H9 (cell line): ENCODE data around the gene OR51M1. TPM values are rescaled to one million over a fixed set of nuclear protein-coding genes. Genes with fewer than 3 reads are reported as not detected.
A peak's percentile ranks its signal among the peaks of the same experiment; 100 is the strongest.

Experiments used
- DNase-seq: peaks from one replicate; pipeline ENCODE4 v3.0.0-alpha.2; 2017
- H2AFZ ChIP-seq: one replicate; pipeline ENCODE4 v1.6.1; 2013; ENCODE audit warnings: mild to moderate bottlenecking, low read length, control low read depth, moderate library complexity
- H2AK5ac ChIP-seq: 2 replicates; pipeline ENCODE4 v1.6.1; 2013; ENCODE audit warnings: low read length, control low read depth, mixed read lengths; ENCODE audit not compliant: insufficient read length
- H2BK120ac ChIP-seq: one replicate; pipeline ENCODE4 v1.6.1; 2013; ENCODE audit warnings: low read depth, mild to moderate bottlenecking, low read length, control low read depth, inconsistent platforms; ENCODE audit not compliant: poor library complexity, severe bottlenecking
- H2BK12ac ChIP-seq: 2 replicates; pipeline ENCODE4 v1.6.1; 2013; ENCODE audit warnings: low read length, control low read depth, mixed read lengths, low read depth; ENCODE audit not compliant: insufficient read length
- H2BK15ac ChIP-seq: 2 replicates; pipeline ENCODE4 v1.6.1; 2013; ENCODE audit warnings: low read depth, low read length, control low read depth
- H2BK20ac ChIP-seq: one replicate; pipeline ENCODE4 v1.6.1; 2013; ENCODE audit warnings: low read depth, mild to moderate bottlenecking, low read length, control low read depth, inconsistent platforms; ENCODE audit not compliant: poor library complexity, severe bottlenecking
- H2BK5ac ChIP-seq: 2 replicates; pipeline ENCODE4 v1.6.1; 2013; ENCODE audit warnings: low read length, control low read depth, mixed read lengths; ENCODE audit not compliant: insufficient read length
- H3K14ac ChIP-seq: 2 replicates; pipeline ENCODE4 v1.6.1; 2013; ENCODE audit warnings: low read length, control low read depth; ENCODE audit not compliant: insufficient read depth
- H3K18ac ChIP-seq: 2 replicates; pipeline ENCODE4 v1.6.1; 2013; ENCODE audit warnings: low read depth, mild to moderate bottlenecking, mixed read lengths, low read length, control low read depth; ENCODE audit not compliant: insufficient read length
- H3K23ac ChIP-seq: 2 replicates; pipeline ENCODE4 v1.6.1; 2013; ENCODE audit warnings: low read length, control low read depth, mixed read lengths, low read depth; ENCODE audit not compliant: insufficient read length
- H3K23me2 ChIP-seq: 2 replicates; pipeline ENCODE4 v1.6.1; 2013; ENCODE audit warnings: low read depth, mild to moderate bottlenecking, mixed read lengths, low read length, control low read depth; ENCODE audit not compliant: insufficient read length, poor library complexity, severe bottlenecking
- H3K27ac ChIP-seq: 2 replicates; pipeline ENCODE4 v1.5.1; 2013; ENCODE audit warnings: low read length, control low read depth, mixed read lengths, low read depth; ENCODE audit not compliant: insufficient read length
- H3K27me3 ChIP-seq: 2 replicates; pipeline ENCODE4 v1.6.1; 2013; ENCODE audit warnings: low read length, control low read depth, inconsistent platforms; ENCODE audit not compliant: insufficient read depth
- H3K4ac ChIP-seq: 2 replicates; pipeline ENCODE4 v1.6.1; 2013; ENCODE audit warnings: low read depth, mild to moderate bottlenecking, control low read depth, inconsistent platforms, low read length, moderate library complexity
- H3K4me1 ChIP-seq: 2 replicates; pipeline ENCODE4 v1.6.1; 2013; ENCODE audit warnings: low read length, control low read depth, inconsistent platforms; ENCODE audit not compliant: insufficient read depth
- H3K4me2 ChIP-seq: 2 replicates; pipeline ENCODE4 v1.6.1; 2013; ENCODE audit warnings: low read length, control low read depth, mixed read lengths; ENCODE audit not compliant: insufficient read length, insufficient read depth
- H3K56ac ChIP-seq: 2 replicates; pipeline ENCODE4 v1.6.1; 2013; ENCODE audit warnings: low read depth, mild to moderate bottlenecking, mixed read lengths, low read length, control low read depth; ENCODE audit not compliant: insufficient read length
- H3K79me1 ChIP-seq: 2 replicates; pipeline ENCODE4 v1.6.1; 2013; ENCODE audit warnings: low read depth, mild to moderate bottlenecking, moderate library complexity, low read length, control low read depth, inconsistent platforms; ENCODE audit not compliant: insufficient read depth, poor library complexity, severe bottlenecking
- H3K79me2 ChIP-seq: 2 replicates; pipeline ENCODE4 v1.6.1; 2013; ENCODE audit warnings: low read length, control low read depth, inconsistent platforms; ENCODE audit not compliant: insufficient read depth
- H3K9ac ChIP-seq: 2 replicates; pipeline ENCODE4 v1.6.1; 2013; ENCODE audit warnings: low read length, control low read depth, mixed read lengths; ENCODE audit not compliant: insufficient read length; ENCODE audit errors: extremely low read depth
- H3K9me3 ChIP-seq: one replicate; pipeline ENCODE4 v1.6.1; 2013; ENCODE audit warnings: low read depth, low read length, inconsistent platforms; ENCODE audit not compliant: control insufficient read depth
- H3T11ph ChIP-seq: one replicate; pipeline ENCODE4 v1.6.1; 2013; ENCODE audit warnings: mild to moderate bottlenecking, low read length, control low read depth, inconsistent platforms
- H4K20me1 ChIP-seq: one replicate; pipeline ENCODE4 v1.6.1; 2013; ENCODE audit not compliant: control insufficient read depth, insufficient read length, insufficient read depth
- H4K5ac ChIP-seq: 2 replicates; pipeline ENCODE4 v1.6.1; 2013; ENCODE audit warnings: low read depth, mild to moderate bottlenecking, mixed read lengths, low read length, control low read depth; ENCODE audit not compliant: insufficient read length
- H4K8ac ChIP-seq: replicated peaks from 2 replicates; pipeline ENCODE4 v1.6.1; 2013; ENCODE audit warnings: low read length, control low read depth, mixed read lengths, low read depth; ENCODE audit not compliant: insufficient read length
- H4K91ac ChIP-seq: 2 replicates; pipeline ENCODE4 v1.6.1; 2013; ENCODE audit warnings: low read depth, mild to moderate bottlenecking, moderate library complexity, mixed read lengths, low read length, control low read depth; ENCODE audit not compliant: insufficient read length
- H3K27ac Mint-ChIP-seq, 3 experiments: 2 replicates in 2 of 3; 3 replicates in 1 of 3; pipeline ENCODE4 v1.8.0; 2020 to 2021; ENCODE audit warnings: mixed read lengths in 3 of 3, mild to moderate bottlenecking in 1 of 3, moderate library complexity in 1 of 3
- H3K27me3 Mint-ChIP-seq: 2 replicates; pipeline ENCODE4 v1.8.0; 2021; ENCODE audit warnings: low read depth, mild to moderate bottlenecking, moderate library complexity, mixed read lengths
- H3K36me3 Mint-ChIP-seq, 3 experiments: 2 replicates in 2 of 3; 3 replicates in 1 of 3; pipeline ENCODE4 v1.8.0; 2020 to 2021; ENCODE audit warnings: low read depth in 3 of 3, mixed read lengths in 3 of 3; ENCODE audit not compliant: insufficient read depth in 1 of 3
- H3K4me1 Mint-ChIP-seq, 2 experiments: 2 replicates each; pipeline ENCODE4 v1.8.0; 2020; ENCODE audit warnings: mixed read lengths in 2 of 2
- H3K4me3 Mint-ChIP-seq, 2 experiments: 2 replicates in 1 of 2; 3 replicates in 1 of 2; pipeline ENCODE4 v1.8.0; 2020 to 2021; ENCODE audit warnings: mild to moderate bottlenecking in 2 of 2, mixed read lengths in 2 of 2, moderate library complexity in 1 of 2
- H3K9me3 Mint-ChIP-seq, 2 experiments: 2 replicates in 1 of 2; 3 replicates in 1 of 2; pipeline ENCODE4 v1.8.0; 2020; ENCODE audit warnings: mild to moderate bottlenecking in 2 of 2, mixed read lengths in 2 of 2, moderate library complexity in 1 of 2
- WGBS: extraction: QIAGEN DNeasy Blood & Tissue Kit; methylation state at CpG from one replicate; pipeline ENCODE4 v1.1.7; 2013; ENCODE audit warnings: missing lambda C conversion rate, low lambda C conversion rate, mixed read lengths; ENCODE audit not compliant: insufficient read length; ENCODE audit errors: extremely low coverage; 5-methylcytosine and 5-hydroxymethylcytosine counted together
- total RNA-seq: library from RNA; stranded (reverse); gene quantifications from 2 replicates; pipeline ENCODE4 v1.2.1, GENCODE V29; 2021
- TF ChIP-seq, protein P1 (sequence below): fragments of 200-600 bp; sonication (generic); conservative IDR thresholded peaks from 3 replicates; pipeline ENCODE4 v1.8.0; 2021; ENCODE audit warnings: antibody characterized with exemption, mild to moderate bottlenecking

Gene OR51M1
- total RNA-seq, 1 experiment from 2014 or later = not detected

- Histone ChIP-seq H3K27me3 (no peaks in the 10 kb centered on the region), H2AK5ac (no peak overlapping the region), H2AFZ (no peak overlapping the region), H3K79me1 (no peaks in the 10 kb centered on the region), H4K20me1 (no peaks in the 10 kb centered on the region), H2BK120ac (no peak overlapping the region), H4K8ac (no peak overlapping the region), H3K4ac (no peak overlapping the region), H3K56ac (no peak overlapping the region), H3K18ac (no peak overlapping the region), H3K23me2 (no peaks in the 10 kb centered on the region), H2BK20ac (no peak overlapping the region), H3K23ac (no peak overlapping the region), H2BK15ac (no peak overlapping the region), H3K4me1 (peaks cover 2% of the 10 kb centered on the region; the same call in 1 of the 2 replicates), H2BK12ac (no peak overlapping the region), H3K14ac (0 out of 2 replicates have a peak overlapping the region, but pooled peaks have one; percentile 53), H3K79me2 (no peaks in the 10 kb centered on the region), H3K4me2 (no peak overlapping the region), H3K9ac (no peak overlapping the region), H2BK5ac (no peak overlapping the region), H3T11ph (no peak overlapping the region), H4K91ac (no peak overlapping the region), H4K5ac (no peak overlapping the region), H3K27ac (no peak overlapping the region), H3K9me3 (no peaks in the 10 kb centered on the region)
- Mint-ChIP-seq H3K9me3 (no peaks in the 10 kb centered on the region; a peak in 1 of 5 replicates), H3K36me3 (no peaks in the 10 kb centered on the region), H3K4me3 (no peak overlapping the region), H3K27ac (no peak overlapping the region), H3K4me1 (peaks cover 17 to 20% of the 10 kb centered on the region in 2 experiments), H3K27me3 (no peaks in the 10 kb centered on the region; the same call in 1 of the 2 replicates)
- TF ChIP-seq, protein P1, sequence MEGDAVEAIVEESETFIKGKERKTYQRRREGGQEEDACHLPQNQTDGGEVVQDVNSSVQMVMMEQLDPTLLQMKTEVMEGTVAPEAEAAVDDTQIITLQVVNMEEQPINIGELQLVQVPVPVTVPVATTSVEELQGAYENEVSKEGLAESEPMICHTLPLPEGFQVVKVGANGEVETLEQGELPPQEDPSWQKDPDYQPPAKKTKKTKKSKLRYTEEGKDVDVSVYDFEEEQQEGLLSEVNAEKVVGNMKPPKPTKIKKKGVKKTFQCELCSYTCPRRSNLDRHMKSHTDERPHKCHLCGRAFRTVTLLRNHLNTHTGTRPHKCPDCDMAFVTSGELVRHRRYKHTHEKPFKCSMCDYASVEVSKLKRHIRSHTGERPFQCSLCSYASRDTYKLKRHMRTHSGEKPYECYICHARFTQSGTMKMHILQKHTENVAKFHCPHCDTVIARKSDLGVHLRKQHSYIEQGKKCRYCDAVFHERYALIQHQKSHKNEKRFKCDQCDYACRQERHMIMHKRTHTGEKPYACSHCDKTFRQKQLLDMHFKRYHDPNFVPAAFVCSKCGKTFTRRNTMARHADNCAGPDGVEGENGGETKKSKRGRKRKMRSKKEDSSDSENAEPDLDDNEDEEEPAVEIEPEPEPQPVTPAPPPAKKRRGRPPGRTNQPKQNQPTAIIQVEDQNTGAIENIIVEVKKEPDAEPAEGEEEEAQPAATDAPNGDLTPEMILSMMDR = no peak
- no peak for DNase-seq
- no CpG with 5 or more reads among the region's 2 CpGs for WGBS
Observed at GRCh38 chr11:5384335-5384734, 723 bp downstream of the OR51M1 start.
